Gastroesophageal sphincter (tissue), 4 donors: Measurements from ENCODE around the gene KLRB1. TPM values are rescaled to one million over a fixed set of nuclear protein-coding genes. Genes with fewer than 3 reads are reported as not detected.
"Not testable (repeated sequence)": the region's sequence is repeated elsewhere in the genome, so short reads cannot be mapped to it uniquely, and the experiment has no call there.

Source experiments
- ATAC-seq: fragments of 150-250 bp; one replicate; pipeline ENCODE4 v1.9.1; 2016; ENCODE audit warnings: mild to moderate bottlenecking, moderate library complexity
- H3K27ac ChIP-seq, 4 donors: fragments of 200-600 bp; sonication (generic) in 3 of 4; 1 replicate in 3 of 4; 2 replicates in 1 of 4; pipeline ENCODE4 v1.5.1; 2016 to 2019
- H3K27me3 ChIP-seq: fragments of 200-600 bp; sonication (generic); one replicate; pipeline ENCODE4 v1.5.1; 2019
- H3K36me3 ChIP-seq, 2 donors: fragments of 200-600 bp; sonication (generic); one replicate each; pipeline ENCODE4 v1.5.1; 2019; ENCODE audit warnings: control low read depth in 1 of 2
- H3K4me1 ChIP-seq, 3 donors: fragments of 200-600 bp; sonication (generic); 1 replicate in 2 of 3; 2 replicates in 1 of 3; pipeline ENCODE4 v1.5.1; 2016 to 2019; ENCODE audit warnings: control low read depth in 2 of 3
- H3K4me3 ChIP-seq, 2 donors: fragments of 200-600 bp; sonication (generic); one replicate each; pipeline ENCODE4 v1.5.1; 2019; ENCODE audit warnings: mild to moderate bottlenecking in 1 of 2, moderate library complexity in 1 of 2
- H3K9me3 ChIP-seq, 3 donors: fragments of 200-600 bp; sonication (generic); one replicate each; pipeline ENCODE4 v1.5.1; 2017 to 2019; ENCODE audit warnings: control low read depth in 2 of 3
- EP300 ChIP-seq: sonication (generic); formaldehyde crosslinking; IDR thresholded peaks from one replicate; pipeline ENCODE4 v1.6.1; 2017; ENCODE audit warnings: antibody characterized with exemption, mild to moderate bottlenecking
- POLR2A ChIP-seq, 2 donors: fragments of 450-650 bp; IDR thresholded peaks; one replicate each; pipeline ENCODE4 v1.6.1; 2017; ENCODE audit warnings: antibody characterized with exemption in 2 of 2, mild to moderate bottlenecking in 2 of 2, moderate library complexity in 1 of 2
- POLR2AphosphoS5 ChIP-seq: sonication (generic); formaldehyde crosslinking; IDR thresholded peaks from one replicate; pipeline ENCODE4 v1.6.1; 2017; ENCODE audit warnings: antibody characterized with exemption
- WGBS, 2 donors: methylation state at CpG; one replicate each; pipeline ENCODE4 v1.1.5; 2018; ENCODE audit warnings: low coverage in 1 of 2; 5-methylcytosine and 5-hydroxymethylcytosine counted together
- total RNA-seq, 4 donors: library from RNA; depleted of rRNA; stranded (reverse); fragments of >200 nt; gene quantifications; one replicate each; pipeline ENCODE4 v1.1.0, GENCODE V29; 2016
- TF ChIP-seq, protein P1 (sequence below), 4 experiments: fragments of 200-600 bp in 2 of 4; fragments of 450-650 bp in 2 of 4; sonication (generic) in 1 of 4; IDR thresholded peaks; one replicate each; pipeline ENCODE4 v1.5.1; 2017 to 2019; ENCODE audit warnings: antibody characterized with exemption in 4 of 4, mild to moderate bottlenecking in 2 of 4, moderate library complexity in 2 of 4

Gene KLRB1
- total RNA-seq, 4 donors from 2014 or later = 0.20 to 1.8 TPM; not detected in 2

DNA sequence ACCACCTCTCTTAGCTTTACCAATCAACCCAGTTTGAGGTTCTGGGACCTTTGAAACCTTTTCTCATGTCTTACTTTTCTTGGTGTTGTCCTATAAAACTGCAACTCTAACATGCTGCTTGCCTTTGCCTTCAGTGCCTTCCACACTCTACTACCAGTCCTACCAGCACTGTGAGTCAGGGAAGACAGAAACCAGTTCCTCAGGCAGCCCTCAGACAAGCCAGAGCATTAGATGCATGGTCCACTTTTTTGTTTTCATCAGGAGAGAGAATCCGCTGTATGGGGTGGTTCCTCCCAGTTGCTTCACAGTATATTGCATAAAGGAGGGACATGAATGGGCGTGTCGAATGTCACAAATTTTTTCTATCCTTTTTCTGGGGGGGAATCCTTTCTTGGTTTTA is 17.3 kb upstream of the KLRB1 start:
- H3K4me3 ChIP-seq = no peak overlapping the region
- no peaks in the 10 kb centered on the region for H3K4me1 ChIP-seq
- no peak overlapping the region for H3K27ac ChIP-seq
- H3K36me3 ChIP-seq = no peaks in the 10 kb centered on the region
- TF ChIP-seq EP300 = no peak
- TF ChIP-seq, protein P1, sequence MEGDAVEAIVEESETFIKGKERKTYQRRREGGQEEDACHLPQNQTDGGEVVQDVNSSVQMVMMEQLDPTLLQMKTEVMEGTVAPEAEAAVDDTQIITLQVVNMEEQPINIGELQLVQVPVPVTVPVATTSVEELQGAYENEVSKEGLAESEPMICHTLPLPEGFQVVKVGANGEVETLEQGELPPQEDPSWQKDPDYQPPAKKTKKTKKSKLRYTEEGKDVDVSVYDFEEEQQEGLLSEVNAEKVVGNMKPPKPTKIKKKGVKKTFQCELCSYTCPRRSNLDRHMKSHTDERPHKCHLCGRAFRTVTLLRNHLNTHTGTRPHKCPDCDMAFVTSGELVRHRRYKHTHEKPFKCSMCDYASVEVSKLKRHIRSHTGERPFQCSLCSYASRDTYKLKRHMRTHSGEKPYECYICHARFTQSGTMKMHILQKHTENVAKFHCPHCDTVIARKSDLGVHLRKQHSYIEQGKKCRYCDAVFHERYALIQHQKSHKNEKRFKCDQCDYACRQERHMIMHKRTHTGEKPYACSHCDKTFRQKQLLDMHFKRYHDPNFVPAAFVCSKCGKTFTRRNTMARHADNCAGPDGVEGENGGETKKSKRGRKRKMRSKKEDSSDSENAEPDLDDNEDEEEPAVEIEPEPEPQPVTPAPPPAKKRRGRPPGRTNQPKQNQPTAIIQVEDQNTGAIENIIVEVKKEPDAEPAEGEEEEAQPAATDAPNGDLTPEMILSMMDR (IDR thresholded peaks at IDR 0.05) = no peak
- TF ChIP-seq POLR2A (IDR thresholded peaks at IDR 0.05) = no peak
- TF ChIP-seq POLR2AphosphoS5 = no peak
- peaks cover 0 to 10% (median 0%) of the 10 kb centered on the region in 3 donors for H3K9me3 ChIP-seq
- no peak for ATAC-seq
- WGBS, 2 donors = 93 to 100% methylated on average over 3 of the region's 3 CpGs
- no peaks in the 10 kb centered on the region for H3K27me3 ChIP-seq

DNA sequence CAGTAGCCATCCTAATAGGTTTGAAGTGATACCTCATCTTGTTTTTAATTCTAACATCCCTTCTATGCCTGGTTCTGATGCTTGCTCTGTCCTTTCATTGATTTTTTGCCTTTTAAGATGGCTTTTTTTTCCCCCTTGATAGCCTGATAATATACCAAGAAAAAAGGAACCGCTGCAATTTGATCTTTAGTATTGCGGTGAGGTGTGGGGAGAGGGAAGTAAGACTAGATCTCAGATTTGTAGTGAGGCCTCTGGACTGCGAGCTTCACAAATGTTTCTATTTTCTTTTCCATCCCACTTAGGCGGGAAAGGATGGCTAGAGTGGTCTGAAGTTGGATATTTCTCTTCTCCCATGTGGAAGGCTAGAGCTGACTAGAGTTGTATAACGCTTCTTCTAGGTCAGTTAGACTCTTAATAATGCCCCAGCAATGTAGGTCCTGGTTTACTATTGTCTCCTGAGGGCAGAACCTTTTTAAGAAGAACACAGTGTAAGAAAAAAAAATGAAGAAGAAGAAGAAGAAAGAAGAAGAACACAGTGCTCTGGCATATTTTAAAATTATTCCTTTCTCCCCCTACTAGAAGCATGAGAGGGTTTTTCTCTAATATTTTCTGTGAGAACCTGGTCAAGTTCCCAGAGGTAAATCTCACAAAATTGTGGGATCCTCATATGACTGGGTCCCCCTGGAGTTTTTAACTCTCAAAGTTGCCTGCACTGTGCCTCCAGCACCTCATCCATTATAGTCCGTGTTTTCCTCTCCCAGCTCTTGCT is 11.9 kb upstream of the KLRB1 start:
- Histone ChIP-seq H3K9me3 (peaks cover 0 to 2% (median 0%) of the 10 kb centered on the region in 3 donors), H3K4me1 (no peaks in the 10 kb centered on the region), H3K36me3 (no peaks in the 10 kb centered on the region), H3K27me3 (no peaks in the 10 kb centered on the region), H3K4me3 (no peak overlapping the region), H3K27ac (no peak overlapping the region)
- WGBS, 2 donors = 88 to 89% methylated on average over 3 to 6 of the region's 6 CpGs
- no peak for ATAC-seq
- TF ChIP-seq POLR2A (IDR thresholded peaks at IDR 0.05) (no peak), EP300 (no peak), POLR2AphosphoS5 (no peak)
- TF ChIP-seq, protein P1 (IDR thresholded peaks at IDR 0.05) = no peak

- not testable (repeated sequence) for H3K36me3 ChIP-seq, H3K4me1 ChIP-seq, H3K4me3 ChIP-seq, H3K27ac ChIP-seq, ATAC-seq, H3K27me3 ChIP-seq, H3K9me3 ChIP-seq
- 100% methylated on average over 1 of the region's 1 CpG for WGBS, 2 donors
Measured at GRCh38 chr12:9618906-9619305, 11.2 kb upstream of the KLRB1 start.

DNA sequence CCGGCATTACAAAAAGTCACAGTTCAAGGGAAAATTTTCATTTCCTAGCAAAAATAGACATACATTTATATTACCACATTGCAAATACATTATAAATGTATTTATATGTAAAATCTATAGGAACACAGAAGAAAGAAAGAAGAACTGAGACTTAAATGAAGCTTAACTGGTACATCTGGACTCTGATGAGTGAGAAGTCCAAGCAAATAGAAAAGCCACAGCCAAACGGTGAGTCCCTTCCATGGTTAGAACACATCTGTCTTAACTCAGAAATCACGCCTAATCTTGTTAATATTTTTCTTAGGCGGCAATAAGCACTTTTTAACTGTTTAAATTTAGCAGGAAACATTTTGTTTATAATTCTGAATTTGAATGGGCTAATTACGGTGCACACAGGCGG is 9.4 kb upstream of the KLRB1 start:
- no peaks in the 10 kb centered on the region for H3K9me3 ChIP-seq
- ATAC-seq = no peak
- H3K27me3 ChIP-seq = no peaks in the 10 kb centered on the region
- H3K4me3 ChIP-seq = no peak overlapping the region
- no peak for TF ChIP-seq EP300
- TF ChIP-seq, protein P1 (IDR thresholded peaks at IDR 0.05) = no peak
- no peaks in the 10 kb centered on the region for H3K4me1 ChIP-seq
- no peaks in the 10 kb centered on the region for H3K36me3 ChIP-seq
- H3K27ac ChIP-seq = no peak overlapping the region
- 66 to 72% methylated on average over 6 of the region's 6 CpGs for WGBS, 2 donors

- no peak for ATAC-seq
- Histone ChIP-seq H3K27me3 (no peaks in the 10 kb centered on the region), H3K4me3 (no peak overlapping the region), H3K27ac (no peak overlapping the region), H3K4me1 (no peaks in the 10 kb centered on the region), H3K9me3 (peaks cover 0 to 13% (median 0%) of the 10 kb centered on the region in 3 donors), H3K36me3 (no peaks in the 10 kb centered on the region)
- WGBS, 2 donors = 50 to 54% methylated on average over 5 of the region's 5 CpGs
- TF ChIP-seq POLR2A (IDR thresholded peaks at IDR 0.05) (no peak), POLR2AphosphoS5 (no peak), EP300 (no peak)
- TF ChIP-seq, protein P1 (IDR thresholded peaks at IDR 0.05) = no peak
Measured at GRCh38 chr12:9615420-9616136, 7.9 kb upstream of the KLRB1 start.

GRCh38 chr12:9610606-9611005 is 2.9 kb upstream of the KLRB1 start:
- H3K27me3 ChIP-seq, H3K36me3 ChIP-seq, H3K4me1 ChIP-seq, ATAC-seq, H3K27ac ChIP-seq, H3K4me3 ChIP-seq: not testable (repeated sequence)
- WGBS, 2 donors = no CpG with 5 or more reads among the region's 5 CpGs
- H3K9me3 ChIP-seq = peaks cover 0 to 17% (median 0%) of the 10 kb centered on the region in 3 donors
